Tibial nerve (tissue), 4 donors: ENCODE measurements around the gene DISP3.

Experiments used
- EP300 ChIP-seq, 2 donors: sonication (generic); formaldehyde crosslinking; IDR thresholded peaks; one replicate each; pipeline ENCODE4 v1.6.1; 2017; ENCODE audit warnings: antibody characterized with exemption in 2 of 2, mild to moderate bottlenecking in 1 of 2
- POLR2A ChIP-seq, 2 donors: fragments of 450-650 bp; IDR thresholded peaks; one replicate each; pipeline ENCODE4 v1.6.1; 2017; ENCODE audit warnings: antibody characterized with exemption in 2 of 2, mild to moderate bottlenecking in 2 of 2, moderate library complexity in 2 of 2
- TF ChIP-seq, protein P1 (sequence below), 5 experiments: fragments of 200-600 bp in 3 of 5; fragments of 450-650 bp in 2 of 5; sonication (generic) in 3 of 5; IDR thresholded peaks; one replicate each; pipeline ENCODE4 v1.5.1; 2016 to 2019; ENCODE audit warnings: antibody characterized with exemption in 5 of 5, mild to moderate bottlenecking in 3 of 5, moderate library complexity in 2 of 5

DNA sequence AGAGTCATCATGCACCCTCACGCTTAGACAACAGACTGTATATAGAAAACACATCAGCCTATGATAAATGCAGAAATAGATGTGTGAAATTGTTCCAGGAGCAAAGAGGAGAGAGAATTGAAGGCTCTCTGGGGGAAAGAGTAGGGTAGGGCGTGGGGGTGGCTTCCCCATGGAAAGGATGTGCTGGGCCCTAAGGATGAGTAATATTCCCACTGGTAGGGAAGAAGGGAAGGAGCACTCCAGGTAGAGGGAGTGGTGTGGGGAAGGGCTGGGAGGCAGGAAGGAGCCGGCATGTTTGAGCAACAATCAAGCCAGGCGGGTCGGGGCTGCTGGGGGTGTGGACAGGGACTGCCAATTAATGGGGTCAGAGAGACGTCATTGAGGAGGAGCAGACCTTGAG is 10.1 kb upstream of the DISP3 start:
- TF ChIP-seq, protein P1, sequence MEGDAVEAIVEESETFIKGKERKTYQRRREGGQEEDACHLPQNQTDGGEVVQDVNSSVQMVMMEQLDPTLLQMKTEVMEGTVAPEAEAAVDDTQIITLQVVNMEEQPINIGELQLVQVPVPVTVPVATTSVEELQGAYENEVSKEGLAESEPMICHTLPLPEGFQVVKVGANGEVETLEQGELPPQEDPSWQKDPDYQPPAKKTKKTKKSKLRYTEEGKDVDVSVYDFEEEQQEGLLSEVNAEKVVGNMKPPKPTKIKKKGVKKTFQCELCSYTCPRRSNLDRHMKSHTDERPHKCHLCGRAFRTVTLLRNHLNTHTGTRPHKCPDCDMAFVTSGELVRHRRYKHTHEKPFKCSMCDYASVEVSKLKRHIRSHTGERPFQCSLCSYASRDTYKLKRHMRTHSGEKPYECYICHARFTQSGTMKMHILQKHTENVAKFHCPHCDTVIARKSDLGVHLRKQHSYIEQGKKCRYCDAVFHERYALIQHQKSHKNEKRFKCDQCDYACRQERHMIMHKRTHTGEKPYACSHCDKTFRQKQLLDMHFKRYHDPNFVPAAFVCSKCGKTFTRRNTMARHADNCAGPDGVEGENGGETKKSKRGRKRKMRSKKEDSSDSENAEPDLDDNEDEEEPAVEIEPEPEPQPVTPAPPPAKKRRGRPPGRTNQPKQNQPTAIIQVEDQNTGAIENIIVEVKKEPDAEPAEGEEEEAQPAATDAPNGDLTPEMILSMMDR (IDR thresholded peaks at IDR 0.05), result no peak
- TF ChIP-seq POLR2A (IDR thresholded peaks at IDR 0.05) (no peak), EP300 (IDR thresholded peaks at IDR 0.05) (no peak)
